Peyer's patch (tissue), 4 donors: Measurements from ENCODE around the gene DYNLT4.

Experiments
- CTCF ChIP-seq, 6 experiments: fragments of 450-650 bp in 4 of 6; fragments of 200-600 bp in 2 of 6; sonication (generic) in 1 of 6; IDR thresholded peaks; one replicate each; pipeline ENCODE4 v1.5.1; 2017 to 2019; ENCODE audit warnings: antibody characterized with exemption in 6 of 6, mild to moderate bottlenecking in 3 of 6, moderate library complexity in 1 of 6
- POLR2A ChIP-seq, 2 donors: fragments of 450-650 bp; IDR thresholded peaks; one replicate each; pipeline ENCODE4 v1.5.1; 2017; ENCODE audit warnings: antibody characterized with exemption in 2 of 2, mild to moderate bottlenecking in 2 of 2, moderate library complexity in 2 of 2

- TF ChIP-seq CTCF (IDR thresholded peaks at IDR 0.05) (no peak), POLR2A (IDR thresholded peaks at IDR 0.05) (no peak)
Measured at GRCh38 chr1:44817771-44818495, 10.8 kb upstream of the DYNLT4 start.
